ENCODE results near the gene PRDM5. TPM values are rescaled to one million over a fixed set of nuclear protein-coding genes. Genes with fewer than 3 reads are reported as not detected.

Gene PRDM5
- polyA plus RNA-seq, 1 donor from 2014 or later: 1.6 TPM

DNA sequence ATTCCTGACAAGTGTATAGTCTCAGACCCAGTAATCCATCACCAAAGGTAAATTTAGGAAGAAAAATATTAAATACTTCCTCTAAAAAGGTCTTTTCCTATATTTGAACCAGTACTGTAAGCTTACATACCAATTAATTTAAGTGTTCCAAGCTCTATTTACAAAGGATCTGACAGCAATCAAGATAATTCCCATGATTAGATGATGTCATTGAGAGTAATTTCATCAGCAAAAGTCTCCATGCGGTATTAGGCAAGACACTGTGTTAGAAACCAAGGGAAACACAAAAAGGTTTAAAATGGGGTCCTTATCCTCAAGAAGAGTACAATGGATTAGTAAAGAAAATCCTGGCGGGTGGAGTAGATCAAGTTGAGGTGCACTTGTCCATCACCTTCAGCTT lies 198.5 kb downstream of the PRDM5 start:
- H3K27me3 ChIP-seq (ENCODE audit: insufficient read depth, low read depth, low read length): no peaks in the 10 kb centered on the region
- no peak overlapping the region for H3K9ac ChIP-seq (ENCODE audit: low read length)
- H3K27ac ChIP-seq (ENCODE audit: low read length): no peak overlapping the region
- H3K9me3 ChIP-seq (ENCODE audit: low read length): no peaks in the 10 kb centered on the region
- no peak overlapping the region for H3K4me2 ChIP-seq (ENCODE audit: low read length)
- no peak overlapping the region for H2AFZ ChIP-seq (ENCODE audit: low read depth, low read length)
- H3F3A ChIP-seq (ENCODE audit: insufficient read depth, low read length, poor library complexity, severe bottlenecking): no peaks in the 10 kb centered on the region
- H3K4me3 ChIP-seq (ENCODE audit: low read length): no peak overlapping the region
- no peaks in the 10 kb centered on the region for H4K20me1 ChIP-seq (ENCODE audit: insufficient read depth)
- H3K79me2 ChIP-seq (replicated peaks; ENCODE audit: insufficient read depth, low read length): no peaks in the 10 kb centered on the region
- TF ChIP-seq TAF1 (IDR thresholded peaks at IDR 0.05; ENCODE audit: low read depth) (no peak), POLR2AphosphoS5 (IDR thresholded peaks at IDR 0.05) (no peak), EP300 (conservative IDR thresholded peaks at IDR 0.05; ENCODE audit: poor library complexity, severe bottlenecking) (no peak), SMC3 (conservative IDR thresholded peaks at IDR 0.05; ENCODE audit: poor library complexity) (no peak), RAD21 (conservative IDR thresholded peaks at IDR 0.05) (no peak), EZH2 (IDR thresholded peaks at IDR 0.05; ENCODE audit: borderline replicate concordance, insufficient read depth, low read length, poor library complexity, severe bottlenecking) (no peak), MXI1 (conservative IDR thresholded peaks at IDR 0.05; ENCODE audit: poor library complexity, severe bottlenecking) (no peak)
- TF ChIP-seq, protein P1, sequence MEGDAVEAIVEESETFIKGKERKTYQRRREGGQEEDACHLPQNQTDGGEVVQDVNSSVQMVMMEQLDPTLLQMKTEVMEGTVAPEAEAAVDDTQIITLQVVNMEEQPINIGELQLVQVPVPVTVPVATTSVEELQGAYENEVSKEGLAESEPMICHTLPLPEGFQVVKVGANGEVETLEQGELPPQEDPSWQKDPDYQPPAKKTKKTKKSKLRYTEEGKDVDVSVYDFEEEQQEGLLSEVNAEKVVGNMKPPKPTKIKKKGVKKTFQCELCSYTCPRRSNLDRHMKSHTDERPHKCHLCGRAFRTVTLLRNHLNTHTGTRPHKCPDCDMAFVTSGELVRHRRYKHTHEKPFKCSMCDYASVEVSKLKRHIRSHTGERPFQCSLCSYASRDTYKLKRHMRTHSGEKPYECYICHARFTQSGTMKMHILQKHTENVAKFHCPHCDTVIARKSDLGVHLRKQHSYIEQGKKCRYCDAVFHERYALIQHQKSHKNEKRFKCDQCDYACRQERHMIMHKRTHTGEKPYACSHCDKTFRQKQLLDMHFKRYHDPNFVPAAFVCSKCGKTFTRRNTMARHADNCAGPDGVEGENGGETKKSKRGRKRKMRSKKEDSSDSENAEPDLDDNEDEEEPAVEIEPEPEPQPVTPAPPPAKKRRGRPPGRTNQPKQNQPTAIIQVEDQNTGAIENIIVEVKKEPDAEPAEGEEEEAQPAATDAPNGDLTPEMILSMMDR (IDR thresholded peaks at IDR 0.05; ENCODE audit: poor library complexity, severe bottlenecking): no peak
- TF ChIP-seq, protein P2, sequence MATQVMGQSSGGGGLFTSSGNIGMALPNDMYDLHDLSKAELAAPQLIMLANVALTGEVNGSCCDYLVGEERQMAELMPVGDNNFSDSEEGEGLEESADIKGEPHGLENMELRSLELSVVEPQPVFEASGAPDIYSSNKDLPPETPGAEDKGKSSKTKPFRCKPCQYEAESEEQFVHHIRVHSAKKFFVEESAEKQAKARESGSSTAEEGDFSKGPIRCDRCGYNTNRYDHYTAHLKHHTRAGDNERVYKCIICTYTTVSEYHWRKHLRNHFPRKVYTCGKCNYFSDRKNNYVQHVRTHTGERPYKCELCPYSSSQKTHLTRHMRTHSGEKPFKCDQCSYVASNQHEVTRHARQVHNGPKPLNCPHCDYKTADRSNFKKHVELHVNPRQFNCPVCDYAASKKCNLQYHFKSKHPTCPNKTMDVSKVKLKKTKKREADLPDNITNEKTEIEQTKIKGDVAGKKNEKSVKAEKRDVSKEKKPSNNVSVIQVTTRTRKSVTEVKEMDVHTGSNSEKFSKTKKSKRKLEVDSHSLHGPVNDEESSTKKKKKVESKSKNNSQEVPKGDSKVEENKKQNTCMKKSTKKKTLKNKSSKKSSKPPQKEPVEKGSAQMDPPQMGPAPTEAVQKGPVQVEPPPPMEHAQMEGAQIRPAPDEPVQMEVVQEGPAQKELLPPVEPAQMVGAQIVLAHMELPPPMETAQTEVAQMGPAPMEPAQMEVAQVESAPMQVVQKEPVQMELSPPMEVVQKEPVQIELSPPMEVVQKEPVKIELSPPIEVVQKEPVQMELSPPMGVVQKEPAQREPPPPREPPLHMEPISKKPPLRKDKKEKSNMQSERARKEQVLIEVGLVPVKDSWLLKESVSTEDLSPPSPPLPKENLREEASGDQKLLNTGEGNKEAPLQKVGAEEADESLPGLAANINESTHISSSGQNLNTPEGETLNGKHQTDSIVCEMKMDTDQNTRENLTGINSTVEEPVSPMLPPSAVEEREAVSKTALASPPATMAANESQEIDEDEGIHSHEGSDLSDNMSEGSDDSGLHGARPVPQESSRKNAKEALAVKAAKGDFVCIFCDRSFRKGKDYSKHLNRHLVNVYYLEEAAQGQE (IDR thresholded peaks at IDR 0.05; ENCODE audit: borderline replicate concordance): no peak
- H3K9me2 ChIP-seq (ENCODE audit: insufficient read depth, low read length): no peaks in the 10 kb centered on the region
- no peaks in the 10 kb centered on the region for H3K36me3 ChIP-seq (ENCODE audit: insufficient read depth, low read length)

DNA sequence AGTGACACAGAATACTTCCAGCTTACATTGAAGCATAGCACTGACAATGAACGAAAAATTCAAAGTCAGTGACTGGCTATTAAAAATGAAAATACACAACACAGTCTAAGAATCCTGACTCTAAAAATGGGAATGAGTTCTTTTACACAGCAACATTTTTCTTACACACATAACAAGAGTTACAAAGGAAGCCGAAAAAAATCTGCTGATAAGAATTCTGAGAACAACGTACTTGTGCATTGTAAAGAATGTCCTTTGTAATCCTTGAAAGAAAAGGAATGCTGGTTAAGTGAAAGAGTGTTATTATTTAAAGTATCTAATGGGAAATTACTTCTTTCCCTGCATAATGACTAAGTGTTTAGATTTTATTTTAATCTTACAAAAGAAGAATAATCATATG lies 199.4 kb downstream of the PRDM5 start:
- TF ChIP-seq EP300 (conservative IDR thresholded peaks at IDR 0.05; ENCODE audit: poor library complexity, severe bottlenecking): no peak
- TF ChIP-seq EZH2 (IDR thresholded peaks at IDR 0.05; ENCODE audit: borderline replicate concordance, insufficient read depth, low read length, poor library complexity, severe bottlenecking): no peak
- no peak for TF ChIP-seq RAD21 (conservative IDR thresholded peaks at IDR 0.05)
- Histone ChIP-seq H2AFZ (ENCODE audit: low read depth, low read length) (no peak overlapping the region), H3K9me2 (ENCODE audit: insufficient read depth, low read length) (no peaks in the 10 kb centered on the region), H4K20me1 (ENCODE audit: insufficient read depth) (no peaks in the 10 kb centered on the region), H3K9ac (ENCODE audit: low read length) (no peak overlapping the region), H3K27me3 (ENCODE audit: insufficient read depth, low read depth, low read length) (no peaks in the 10 kb centered on the region), H3K4me3 (ENCODE audit: low read length) (no peak overlapping the region), H3K27ac (ENCODE audit: low read length) (no peak overlapping the region), H3K4me2 (ENCODE audit: low read length) (no peak overlapping the region), H3K79me2 (replicated peaks; ENCODE audit: insufficient read depth, low read length) (no peaks in the 10 kb centered on the region), H3F3A (ENCODE audit: insufficient read depth, low read length, poor library complexity, severe bottlenecking) (no peaks in the 10 kb centered on the region), H3K36me3 (ENCODE audit: insufficient read depth, low read length) (no peaks in the 10 kb centered on the region), H3K9me3 (ENCODE audit: low read length) (no peaks in the 10 kb centered on the region)

DNA sequence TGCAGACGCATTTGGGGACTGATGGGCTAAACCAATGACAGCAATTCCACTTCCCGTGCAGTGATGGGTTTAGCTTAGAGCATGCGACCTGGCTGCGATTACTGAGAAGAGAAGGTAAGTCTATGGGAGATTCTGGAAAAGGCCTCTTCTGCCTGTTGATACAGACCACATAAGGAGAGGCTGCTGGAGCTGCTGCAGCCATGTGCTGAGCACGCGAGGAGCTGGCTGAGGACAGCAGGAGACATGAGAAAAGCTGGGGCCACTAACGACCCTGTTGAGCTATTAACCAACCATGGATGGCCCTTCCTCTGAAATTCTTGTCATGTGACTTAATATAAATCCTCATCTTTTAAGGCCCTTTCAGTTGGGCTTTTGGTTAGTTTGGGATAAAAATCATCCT lies 199.9 kb downstream of the PRDM5 start:
- H3K9me2 ChIP-seq (ENCODE audit: insufficient read depth, low read length): no peaks in the 10 kb centered on the region
- no peak overlapping the region for H3K4me2 ChIP-seq (ENCODE audit: low read length)
- no peak overlapping the region for H3K4me3 ChIP-seq (ENCODE audit: low read length)
- no peaks in the 10 kb centered on the region for H4K20me1 ChIP-seq (ENCODE audit: insufficient read depth)
- no peak overlapping the region for H3K9ac ChIP-seq (ENCODE audit: low read length)
- TF ChIP-seq EZH2 (IDR thresholded peaks at IDR 0.05; ENCODE audit: borderline replicate concordance, insufficient read depth, low read length, poor library complexity, severe bottlenecking): no peak
- TF ChIP-seq TAF1 (IDR thresholded peaks at IDR 0.05; ENCODE audit: low read depth): no peak
- TF ChIP-seq EP300 (conservative IDR thresholded peaks at IDR 0.05; ENCODE audit: poor library complexity, severe bottlenecking): no peak
- TF ChIP-seq RAD21 (conservative IDR thresholded peaks at IDR 0.05): no peak
- no peaks in the 10 kb centered on the region for H3K36me3 ChIP-seq (ENCODE audit: insufficient read depth, low read length)
- no peak overlapping the region for H2AFZ ChIP-seq (ENCODE audit: low read depth, low read length)
- H3K27me3 ChIP-seq (ENCODE audit: insufficient read depth, low read depth, low read length): no peaks in the 10 kb centered on the region
- H3K79me2 ChIP-seq (replicated peaks; ENCODE audit: insufficient read depth, low read length): no peaks in the 10 kb centered on the region
- no peaks in the 10 kb centered on the region for H3K9me3 ChIP-seq (ENCODE audit: low read length)
- no peaks in the 10 kb centered on the region for H3F3A ChIP-seq (ENCODE audit: insufficient read depth, low read length, poor library complexity, severe bottlenecking)
- no peak overlapping the region for H3K27ac ChIP-seq (ENCODE audit: low read length)
